B cell (primary cell): Measurements from ENCODE around the gene RAN.

Experiments used
- EZH2 ChIP-seq: IDR thresholded peaks from 2 replicates; pipeline ENCODE4 v1.6.1; 2012; ENCODE audit warnings: borderline replicate concordance, low read depth, mild to moderate bottlenecking, moderate library complexity, low read length; ENCODE audit not compliant: insufficient read depth, poor library complexity, severe bottlenecking
- TF ChIP-seq, protein P1 (sequence below): fragments of 200-600 bp; IDR thresholded peaks from one replicate; pipeline ENCODE4 v1.8.0; 2022; ENCODE audit warnings: antibody characterized with exemption, mild to moderate bottlenecking

DNA sequence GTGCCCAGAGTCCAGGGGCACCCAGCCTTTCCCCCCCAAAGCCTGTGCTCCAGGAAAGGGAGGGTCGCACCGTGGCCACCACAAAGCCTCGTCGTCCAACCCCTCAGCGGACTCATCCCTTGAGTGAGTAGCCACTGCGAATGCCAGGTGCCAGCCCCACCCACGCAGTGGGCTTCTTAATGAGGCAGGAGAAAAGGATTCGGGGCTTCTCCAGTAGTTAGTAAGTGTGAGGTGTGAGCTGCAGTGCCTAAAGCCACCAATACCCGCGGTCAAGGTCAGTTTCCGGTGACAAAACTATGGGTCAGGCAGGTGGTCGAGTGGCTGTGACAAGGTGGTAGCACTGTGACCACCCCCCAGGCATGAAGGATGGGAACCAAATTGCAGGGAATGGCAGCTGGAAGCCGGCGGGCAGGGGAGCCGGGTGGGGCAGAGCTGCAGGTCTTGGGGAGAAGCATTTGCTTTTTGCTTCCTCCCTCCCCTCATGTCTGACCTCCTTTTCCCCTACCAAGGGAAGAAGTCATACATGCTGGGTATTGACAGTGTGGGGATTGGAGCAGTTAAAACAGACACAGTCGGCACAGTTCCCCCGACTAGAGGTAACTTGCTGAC lies 8.0 kb downstream of the RAN start:
- TF ChIP-seq, protein P1, sequence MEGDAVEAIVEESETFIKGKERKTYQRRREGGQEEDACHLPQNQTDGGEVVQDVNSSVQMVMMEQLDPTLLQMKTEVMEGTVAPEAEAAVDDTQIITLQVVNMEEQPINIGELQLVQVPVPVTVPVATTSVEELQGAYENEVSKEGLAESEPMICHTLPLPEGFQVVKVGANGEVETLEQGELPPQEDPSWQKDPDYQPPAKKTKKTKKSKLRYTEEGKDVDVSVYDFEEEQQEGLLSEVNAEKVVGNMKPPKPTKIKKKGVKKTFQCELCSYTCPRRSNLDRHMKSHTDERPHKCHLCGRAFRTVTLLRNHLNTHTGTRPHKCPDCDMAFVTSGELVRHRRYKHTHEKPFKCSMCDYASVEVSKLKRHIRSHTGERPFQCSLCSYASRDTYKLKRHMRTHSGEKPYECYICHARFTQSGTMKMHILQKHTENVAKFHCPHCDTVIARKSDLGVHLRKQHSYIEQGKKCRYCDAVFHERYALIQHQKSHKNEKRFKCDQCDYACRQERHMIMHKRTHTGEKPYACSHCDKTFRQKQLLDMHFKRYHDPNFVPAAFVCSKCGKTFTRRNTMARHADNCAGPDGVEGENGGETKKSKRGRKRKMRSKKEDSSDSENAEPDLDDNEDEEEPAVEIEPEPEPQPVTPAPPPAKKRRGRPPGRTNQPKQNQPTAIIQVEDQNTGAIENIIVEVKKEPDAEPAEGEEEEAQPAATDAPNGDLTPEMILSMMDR = no peak
- TF ChIP-seq EZH2 = no peak
